ENCODE results near the gene ADAT3.
A peak's percentile ranks its signal among the peaks of the same experiment; 100 is the strongest.

Gene ADAT3

DNA sequence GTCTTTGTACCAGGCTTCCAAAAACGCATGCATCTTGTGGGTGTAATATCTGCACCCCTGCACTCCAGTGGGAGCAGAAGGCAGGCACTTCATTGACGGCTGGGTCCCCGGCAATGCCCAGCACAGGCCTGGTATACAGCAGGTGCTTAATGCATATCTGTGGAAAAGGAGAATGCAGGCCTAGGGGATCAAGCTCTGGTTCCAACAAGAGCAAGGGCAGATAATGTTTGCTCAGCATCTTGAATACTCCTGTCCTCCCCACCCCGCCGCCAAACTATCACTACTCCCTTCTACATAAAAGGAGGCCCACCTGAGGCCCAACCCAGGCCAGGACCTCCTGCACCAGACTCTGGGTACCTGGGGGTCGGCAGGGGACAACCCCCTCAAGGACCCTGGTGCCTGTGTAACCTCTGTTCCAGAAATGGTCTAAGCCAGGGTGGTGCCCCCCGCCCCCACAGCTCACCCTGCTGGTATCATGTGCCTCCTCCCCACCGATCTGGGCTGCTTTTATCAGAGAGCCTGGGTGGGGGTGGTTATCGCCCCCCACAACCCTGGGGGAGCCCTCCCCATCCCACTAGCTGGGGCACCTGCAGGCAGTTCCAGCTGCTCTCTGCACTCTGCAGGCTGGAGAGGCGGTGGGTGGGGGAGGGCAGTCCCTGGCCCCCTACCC, 46.7 kb upstream of the ADAT3 start:
- H3K4me3 Mint-ChIP-seq, result peak overlapping the region; percentile 21 to 55 (median 31)
- peaks cover 35% of the 10 kb centered on the region for H3K4me1 Mint-ChIP-seq
- peaks cover 10% of the 10 kb centered on the region for H3K27me3 Mint-ChIP-seq (ENCODE audit: low read depth)
- H3K36me3 Mint-ChIP-seq (ENCODE audit: low read depth), result no peaks in the 10 kb centered on the region
- TF ChIP-seq CTCF (IDR thresholded peaks at IDR 0.05; ENCODE audit: unreplicated experiment in 3 of 3), result no peak
- H3K9me3 Mint-ChIP-seq, result no peaks in the 10 kb centered on the region
- peak overlapping the region in 1 of 3 experiments; percentile 25 for H3K27ac Mint-ChIP-seq

- no peak for TF ChIP-seq CTCF (IDR thresholded peaks at IDR 0.05; ENCODE audit: unreplicated experiment in 3 of 3)
- H3K27ac Mint-ChIP-seq, result peak overlapping the region; percentile 6 to 89 (median 73)
Measured at GRCh38 chr19:1859331-1859781, 45.8 kb upstream of the ADAT3 start.

GRCh38 chr19:1860042-1860775, 45.0 kb upstream of the ADAT3 start:
- TF ChIP-seq CTCF (IDR thresholded peaks at IDR 0.05; ENCODE audit: unreplicated experiment in 3 of 3), result no peak
- H3K9me3 Mint-ChIP-seq, result no peaks in the 10 kb centered on the region
- H3K27me3 Mint-ChIP-seq (ENCODE audit: low read depth), result peaks cover 10% of the 10 kb centered on the region
- H3K36me3 Mint-ChIP-seq (ENCODE audit: low read depth), result no peaks in the 10 kb centered on the region
- no peak overlapping the region for H3K27ac Mint-ChIP-seq
- peak overlapping the region; percentile 34 to 91 (median 88) for H3K4me3 Mint-ChIP-seq
- peaks cover 26% of the 10 kb centered on the region for H3K4me1 Mint-ChIP-seq

More at GRCh38 chr19:1859331-1859781, 45.8 kb upstream of the ADAT3 start:
- Mint-ChIP-seq H3K27me3 (ENCODE audit: low read depth) (peaks cover 10% of the 10 kb centered on the region), H3K9me3 (no peaks in the 10 kb centered on the region), H3K4me3 (peak overlapping the region; percentile 62 to 82 (median 76)), H3K4me1 (peaks cover 34% of the 10 kb centered on the region), H3K36me3 (ENCODE audit: low read depth) (no peaks in the 10 kb centered on the region)

DNA sequence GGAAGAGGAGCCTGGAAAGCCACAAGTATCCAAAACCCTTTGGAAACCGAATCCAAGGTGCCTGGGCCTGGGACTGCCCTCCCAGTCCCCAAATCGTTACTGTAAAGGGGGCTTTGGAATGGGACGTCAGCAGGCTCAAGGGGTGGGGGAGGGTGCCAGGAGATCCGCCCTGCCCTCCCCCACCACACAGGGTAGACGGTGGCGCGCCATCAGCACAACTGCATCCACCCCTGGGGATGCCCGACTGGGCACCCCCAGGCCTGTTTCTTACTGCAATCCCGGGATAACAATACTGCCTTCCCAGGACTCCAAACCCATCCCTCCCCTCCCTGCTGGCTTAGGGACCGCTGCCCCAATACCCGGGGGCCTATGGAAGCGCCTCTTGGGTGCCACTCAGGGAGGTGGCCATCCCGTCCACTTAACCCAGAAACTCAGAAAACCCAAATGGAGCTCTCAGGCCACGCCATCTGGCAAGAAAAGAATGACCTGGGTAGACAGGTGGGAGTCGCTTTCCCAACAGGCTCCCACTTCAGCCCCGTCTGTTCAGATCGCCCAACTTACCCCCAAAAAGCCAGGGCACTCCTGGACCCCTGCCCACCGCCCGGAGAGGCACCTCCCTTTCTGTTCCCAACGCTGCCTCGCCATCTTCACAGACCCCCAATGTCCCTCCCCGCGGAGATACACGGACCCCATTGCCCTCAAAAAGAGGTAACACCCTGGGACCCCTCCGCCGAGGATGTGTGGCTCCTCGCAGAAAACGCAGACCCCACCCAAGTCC, 44.2 kb upstream of the ADAT3 start:
- no peak for TF ChIP-seq CTCF (IDR thresholded peaks at IDR 0.05; ENCODE audit: unreplicated experiment in 3 of 3)
- Mint-ChIP-seq H3K27ac (peak overlapping the region in 2 of 3 experiments; percentile 7 to 33), H3K36me3 (ENCODE audit: low read depth) (no peaks in the 10 kb centered on the region), H3K9me3 (no peaks in the 10 kb centered on the region), H3K4me1 (peaks cover 20% of the 10 kb centered on the region), H3K4me3 (peak overlapping the region; percentile 85 to 91 (median 88)), H3K27me3 (ENCODE audit: low read depth) (peaks cover 10% of the 10 kb centered on the region)

DNA sequence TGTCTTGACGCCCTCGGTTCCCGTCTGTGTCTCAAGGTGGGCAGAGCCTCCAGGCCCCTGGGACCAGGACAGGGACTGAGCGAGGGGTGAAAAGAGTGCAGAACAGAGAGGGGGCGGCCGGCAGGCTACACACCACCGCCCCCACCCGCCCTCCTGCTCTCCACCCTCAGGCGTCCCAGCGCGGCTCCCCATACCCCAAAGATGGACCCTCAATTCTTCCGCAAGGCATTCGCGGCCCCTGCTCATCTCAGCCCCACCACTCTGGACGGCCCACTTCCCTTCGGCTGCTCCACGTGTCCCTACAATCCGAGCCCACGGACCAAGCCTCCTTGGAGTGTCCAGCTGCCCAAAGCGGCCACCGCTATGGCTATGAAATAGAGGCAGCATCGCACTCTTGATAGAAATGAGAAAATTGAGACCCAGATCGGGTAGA, 43.6 kb upstream of the ADAT3 start:
- peaks cover 10% of the 10 kb centered on the region for H3K27me3 Mint-ChIP-seq (ENCODE audit: low read depth)
- TF ChIP-seq CTCF (IDR thresholded peaks at IDR 0.05; ENCODE audit: unreplicated experiment in 3 of 3), result no peak
- peak overlapping the region; percentile 85 to 91 (median 88) for H3K4me3 Mint-ChIP-seq
- peak overlapping the region; percentile 7 to 69 (median 32) for H3K27ac Mint-ChIP-seq
- H3K36me3 Mint-ChIP-seq (ENCODE audit: low read depth), result no peaks in the 10 kb centered on the region
- peaks cover 20% of the 10 kb centered on the region for H3K4me1 Mint-ChIP-seq
- no peaks in the 10 kb centered on the region for H3K9me3 Mint-ChIP-seq

Data from nephron (organoid).